Measurements from ENCODE around the gene RNF121.

GRCh38 chr11:72026090-72026489 lies 97.2 kb downstream of the RNF121 start:
- TF ChIP-seq EZH2 (IDR thresholded peaks at IDR 0.05; ENCODE audit: low read length, missing control alignments) (no peak), CTCF (conservative IDR thresholded peaks at IDR 0.05 in 1 of 2, IDR thresholded peaks at IDR 0.05 in 1 of 2; ENCODE audit: low read depth in 1 of 2, low read length in 2 of 2) (no peak)

Data from fibroblast of lung (primary cell).